GM12864 (cell line): ENCODE measurements around the gene GRPEL2.
"Not testable (repeated sequence)": the region's sequence is repeated elsewhere in the genome, so short reads cannot be mapped to it uniquely, and the experiment has no call there.

Source experiments
- DNase-seq: peaks from one replicate; pipeline ENCODE4 v3.0.0-alpha.2; 2011; ENCODE audit warnings: low read depth
- H3K4me3 ChIP-seq: 2 replicates; pipeline ENCODE4 v1.5.1; 2011; ENCODE audit warnings: mild to moderate bottlenecking, low read depth, low read length, control low read depth
- CTCF ChIP-seq: IDR thresholded peaks from 2 replicates; pipeline ENCODE4 v1.5.1; 2011; ENCODE audit warnings: low read depth, mild to moderate bottlenecking, moderate library complexity, low read length, control low read depth, inconsistent platforms; ENCODE audit errors: missing control alignments

GRPEL2 gene

GRCh38 chr5:149386166-149386565, 40.9 kb downstream of the GRPEL2 start:
- DNase-seq: no peak
- H3K4me3 ChIP-seq: no peak overlapping the region
- TF ChIP-seq CTCF: no peak

- DNase-seq: no peak
- no peak overlapping the region for H3K4me3 ChIP-seq
- TF ChIP-seq CTCF: no peak
Measured at GRCh38 chr5:149387081-149387631, 41.9 kb downstream of the GRPEL2 start.

DNA sequence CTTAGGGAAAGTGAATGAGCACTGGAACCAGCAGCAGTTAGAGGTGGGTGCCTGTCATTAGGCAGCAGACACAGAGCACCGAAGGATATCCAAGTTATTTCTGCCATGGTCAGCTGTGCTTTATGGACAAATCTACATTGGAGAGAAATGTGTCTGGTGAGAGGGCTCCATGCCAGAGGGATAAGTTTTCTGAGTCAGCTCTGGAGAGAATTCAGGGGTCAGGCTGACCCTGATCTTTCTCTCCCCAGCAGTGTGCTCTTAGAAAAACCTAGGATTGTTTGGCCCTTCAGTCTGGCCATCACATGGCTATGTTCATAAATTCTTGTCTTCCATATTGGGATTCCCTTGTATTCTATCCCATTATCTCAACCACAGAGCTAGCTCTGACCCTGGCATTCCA, 42.7 kb downstream of the GRPEL2 start:
- TF ChIP-seq CTCF: no peak
- no peak overlapping the region for H3K4me3 ChIP-seq
- no peak for DNase-seq

GRCh38 chr5:149388498-149389190, 43.3 kb downstream of the GRPEL2 start:
- TF ChIP-seq CTCF: no peak
- no peak overlapping the region for H3K4me3 ChIP-seq
- DNase-seq: no peak

DNA sequence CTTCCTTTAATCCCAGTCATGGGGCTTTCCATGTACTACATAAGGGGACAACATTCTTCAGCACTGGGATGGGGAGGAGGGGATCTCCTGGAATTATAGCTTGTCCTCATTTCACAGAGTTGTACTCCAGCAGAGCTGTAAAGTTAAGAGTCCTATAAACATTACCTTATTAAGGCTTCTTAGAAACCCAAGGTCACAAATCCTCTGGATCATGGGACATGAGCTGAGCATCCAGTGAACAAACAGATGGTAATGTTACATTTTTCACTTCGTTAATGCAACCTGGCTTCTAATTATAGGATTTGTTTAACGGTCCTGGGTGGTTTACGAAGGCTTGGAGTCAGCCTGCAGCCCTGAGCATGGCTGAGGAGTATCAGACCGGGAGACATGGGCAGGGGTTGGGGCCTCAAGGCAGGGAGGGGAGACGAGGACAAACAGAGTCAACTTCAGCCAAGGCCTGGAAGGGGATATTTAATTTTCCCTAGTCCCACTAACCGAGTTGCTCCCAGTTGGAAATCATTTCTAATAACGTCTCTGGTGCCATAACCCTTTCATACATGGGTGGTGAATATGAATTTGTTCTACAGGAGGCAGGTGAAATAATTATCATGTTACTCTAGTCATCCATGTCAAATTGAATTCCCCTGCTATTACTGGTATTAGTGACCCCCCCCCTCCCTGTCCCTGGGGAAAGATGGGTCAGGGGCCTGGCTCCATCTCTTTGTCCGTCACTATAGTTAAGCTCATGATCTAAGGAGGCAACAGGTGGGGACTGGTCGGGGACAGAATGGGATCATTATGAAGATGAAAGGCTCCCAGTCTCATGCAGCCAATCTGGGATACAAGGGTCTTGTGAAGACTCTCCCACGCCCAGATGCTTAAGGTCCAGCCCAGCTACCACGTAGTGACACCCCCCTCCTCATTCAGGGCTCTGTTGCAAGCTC, 44.5 kb downstream of the GRPEL2 start:
- no peak overlapping the region for H3K4me3 ChIP-seq
- DNase-seq: no peak
- no peak for TF ChIP-seq CTCF

- not testable (repeated sequence) for H3K4me3 ChIP-seq
Measured at GRCh38 chr5:149391076-149391475, 45.8 kb downstream of the GRPEL2 start.

DNA sequence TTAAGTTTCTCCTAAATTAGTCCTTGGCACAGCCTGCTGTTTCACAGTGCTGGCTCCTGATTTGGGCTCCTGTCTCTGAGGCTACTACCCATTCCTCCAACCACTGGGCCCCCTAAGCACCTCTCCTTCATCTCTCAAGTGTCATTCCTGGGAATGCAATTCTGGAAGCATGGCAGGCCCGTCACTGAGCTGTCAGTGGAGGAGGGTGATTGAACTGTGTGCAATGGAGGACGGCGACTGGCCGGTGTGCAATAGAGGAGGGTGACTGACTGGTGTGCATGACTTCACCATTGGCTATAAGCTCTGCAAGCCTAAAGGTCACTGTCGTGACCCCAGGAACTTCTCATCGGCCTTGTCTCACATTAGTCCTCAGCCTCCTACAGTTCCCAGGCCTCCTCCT, 46.2 kb downstream of the GRPEL2 start:
- TF ChIP-seq CTCF: no peak
- DNase-seq: no peak
- H3K4me3 ChIP-seq: no peak overlapping the region

More at GRCh38 chr5:149391076-149391475, 45.8 kb downstream of the GRPEL2 start:
- DNase-seq: not testable (repeated sequence)
